Common myeloid progenitor, CD34-positive (primary cell): ENCODE data around the gene C1GALT1.

Experiments
- CTCF ChIA-PET: fragments of 350-600 bp; sonication (Branson Sonifier 250); formaldehyde crosslinking; loops from one replicate; lab custom pipeline; 2021; ENCODE audit warnings: antibody characterized with exemption; lab: Charles Lee
- POLR2A ChIA-PET: fragments of 350-600 bp; sonication (Branson Sonifier 250); formaldehyde crosslinking; loops from one replicate; lab custom pipeline; 2021; ENCODE audit warnings: antibody characterized with exemption; lab: Charles Lee
- DNase-seq, 3 donors: peaks; one replicate each; pipeline versions ENCODE4 v3.0.0 to v3.0.0-alpha.2; 2013
- H3K27ac ChIP-seq, 2 experiments: 1 replicate in 1 of 2; 2 replicates in 1 of 2; pipeline ENCODE4 v1.7.0; 2013; ENCODE audit warnings: inconsistent platforms in 2 of 2, low read length in 2 of 2, mild to moderate bottlenecking in 2 of 2, low read depth in 1 of 2, moderate library complexity in 1 of 2; ENCODE audit not compliant: severe bottlenecking in 2 of 2, insufficient read depth in 1 of 2, poor library complexity in 1 of 2
- H3K27me3 ChIP-seq, 5 experiments: replicated peaks in 2 of 5; 1 replicate in 3 of 5; 2 replicates in 2 of 5; pipeline versions ENCODE4 v1.6.1 to v1.7.0; 2013; ENCODE audit warnings: low read length in 4 of 5, mild to moderate bottlenecking in 2 of 5, moderate library complexity in 2 of 5, inconsistent platforms in 1 of 5; ENCODE audit not compliant: insufficient read depth in 5 of 5, control insufficient read depth in 4 of 5
- H3K36me3 ChIP-seq, 4 experiments: 1 replicate in 2 of 4; 2 replicates in 2 of 4; pipeline versions ENCODE4 v1.6.1 to v1.7.0; 2013; ENCODE audit warnings: low read length in 3 of 4, control low read depth in 1 of 4, mild to moderate bottlenecking in 1 of 4; ENCODE audit not compliant: control insufficient read depth in 4 of 4, insufficient read depth in 4 of 4
- H3K4me1 ChIP-seq, 4 experiments: 1 replicate in 3 of 4; 2 replicates in 1 of 4; pipeline versions ENCODE4 v1.6.1 to v1.7.1; 2013; ENCODE audit warnings: low read length in 3 of 4, mild to moderate bottlenecking in 3 of 4, control low read depth in 1 of 4, inconsistent platforms in 1 of 4, moderate library complexity in 1 of 4; ENCODE audit not compliant: control insufficient read depth in 4 of 4, insufficient read depth in 4 of 4; ENCODE audit errors: control extremely low read depth in 1 of 4
- H3K4me3 ChIP-seq, 7 experiments: 1 replicate in 4 of 7; 2 replicates in 3 of 7; pipeline versions ENCODE4 v1.5.1 to v1.7.0; 2013; ENCODE audit warnings: mild to moderate bottlenecking in 7 of 7, low read length in 6 of 7, moderate library complexity in 6 of 7, inconsistent platforms in 2 of 7, low read depth in 2 of 7, control low read depth in 1 of 7; ENCODE audit not compliant: insufficient read depth in 4 of 7, control insufficient read depth in 1 of 7; ENCODE audit errors: extremely low read depth in 1 of 7
- H3K9me3 ChIP-seq, 5 experiments: 1 replicate in 4 of 5; 2 replicates in 1 of 5; pipeline versions ENCODE4 v1.6.1 to v1.7.1; 2013; ENCODE audit warnings: low read length in 4 of 5, mild to moderate bottlenecking in 2 of 5, inconsistent platforms in 1 of 5, low read depth in 1 of 5, moderate library complexity in 1 of 5; ENCODE audit not compliant: control insufficient read depth in 4 of 5, insufficient read depth in 2 of 5; ENCODE audit errors: control extremely low read depth in 1 of 5
- WGBS: methylation state at CpG from one replicate; pipeline ENCODE4 v1.1.5; 2013; ENCODE audit not compliant: insufficient coverage; 5-methylcytosine and 5-hydroxymethylcytosine counted together

Gene C1GALT1

GRCh38 chr7:7290429-7291122 is 108.2 kb downstream of the C1GALT1 start:
- ChIA-PET CTCF (no interaction called here), POLR2A (no interaction called here)
- Histone ChIP-seq H3K4me1 (peaks cover 0 to 4% (median 1%) of the 10 kb centered on the region in 4 experiments), H3K27ac (no peak overlapping the region), H3K9me3 (peaks cover 0 to 8% (median 0%) of the 10 kb centered on the region in 5 experiments), H3K27me3 (no peaks in the 10 kb centered on the region), H3K36me3 (no peaks in the 10 kb centered on the region), H3K4me3 (no peak overlapping the region)
- DNase-seq: no peak
- no CpG with 5 or more reads among the region's 5 CpGs for WGBS

DNA sequence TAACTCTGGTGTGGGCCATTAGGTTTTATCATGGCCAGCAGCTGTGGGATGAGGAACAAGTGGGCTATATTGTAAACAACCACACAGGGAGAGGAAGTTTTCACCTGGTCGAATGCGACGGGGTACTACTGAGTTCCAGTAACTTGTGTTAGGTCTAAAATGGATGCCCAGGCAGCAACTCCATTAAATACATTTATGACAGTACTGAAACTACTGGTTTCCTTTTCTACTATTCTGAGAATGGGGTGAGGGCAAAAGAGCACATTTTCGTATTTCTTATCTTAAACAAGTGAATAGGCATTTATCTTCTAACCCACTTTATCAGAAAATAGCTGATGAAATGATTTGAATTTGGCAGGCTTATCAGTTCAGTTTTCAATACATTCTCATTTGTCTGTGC is 109.7 kb downstream of the C1GALT1 start:
- DNase-seq: peak in 2 of 3 donors; percentile 5 to 33
- WGBS: 100% methylated on average over 1 of the region's 4 CpGs
- CTCF ChIA-PET: no interaction called here
- Histone ChIP-seq H3K27me3 (no peaks in the 10 kb centered on the region), H3K4me3 (no peak overlapping the region), H3K4me1 (peaks cover 0 to 4% (median 1%) of the 10 kb centered on the region in 4 experiments), H3K9me3 (no peaks in the 10 kb centered on the region), H3K36me3 (no peaks in the 10 kb centered on the region), H3K27ac (no peak overlapping the region)
- POLR2A ChIA-PET: interaction anchor here (1.1 kb wide), 1 partner anchor 20 kb away, joined by 3 read pairs; no protein-coding TSS in a partner anchor

- ChIA-PET CTCF (no interaction called here), POLR2A (no interaction called here)
- WGBS: 87% methylated on average over 2 of the region's 5 CpGs
- Histone ChIP-seq H3K27me3 (no peaks in the 10 kb centered on the region), H3K27ac (no peak overlapping the region), H3K4me3 (no peak overlapping the region), H3K36me3 (no peaks in the 10 kb centered on the region), H3K9me3 (no peaks in the 10 kb centered on the region), H3K4me1 (peaks cover 0 to 4% (median 1%) of the 10 kb centered on the region in 4 experiments)
- no peak for DNase-seq
Observed at GRCh38 chr7:7292608-7293007, 110.3 kb downstream of the C1GALT1 start.

- WGBS: 100% methylated on average over 1 of the region's 2 CpGs
Observed at GRCh38 chr7:7293092-7293491, 110.7 kb downstream of the C1GALT1 start.

DNA sequence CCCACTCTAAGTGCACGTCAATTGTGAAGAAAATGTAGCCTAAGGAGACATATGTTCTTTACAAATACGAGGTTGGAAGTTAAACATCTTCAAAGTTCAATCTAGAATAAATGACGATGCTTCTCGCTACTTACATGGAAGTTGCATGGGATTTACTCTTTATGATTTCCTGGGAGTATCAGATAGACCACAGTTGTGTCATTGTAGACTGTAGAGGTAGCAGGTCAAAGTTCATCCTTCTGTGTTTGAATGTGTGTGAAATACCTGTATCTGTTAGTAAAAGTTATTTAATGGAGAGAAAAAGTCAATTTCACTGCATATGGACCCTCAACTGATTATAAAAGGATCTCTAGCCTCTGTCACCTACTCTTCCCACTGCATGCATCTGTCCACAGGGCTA is 112.6 kb downstream of the C1GALT1 start:
- Histone ChIP-seq H3K27me3 (no peaks in the 10 kb centered on the region), H3K27ac (no peak overlapping the region), H3K36me3 (no peaks in the 10 kb centered on the region), H3K4me3 (no peak overlapping the region), H3K9me3 (no peaks in the 10 kb centered on the region), H3K4me1 (peaks cover 0 to 4% (median 1%) of the 10 kb centered on the region in 4 experiments)
- ChIA-PET POLR2A (no interaction called here), CTCF (no interaction called here)
- WGBS: 100% methylated on average over 4 of the region's 4 CpGs
- no peak for DNase-seq

More at GRCh38 chr7:7293092-7293491, 110.7 kb downstream of the C1GALT1 start:
- POLR2A ChIA-PET: no interaction called here
- Histone ChIP-seq H3K4me3 (no peak overlapping the region), H3K9me3 (no peaks in the 10 kb centered on the region), H3K4me1 (peaks cover 0 to 4% (median 1%) of the 10 kb centered on the region in 4 experiments), H3K27me3 (no peaks in the 10 kb centered on the region), H3K36me3 (no peaks in the 10 kb centered on the region), H3K27ac (no peak overlapping the region)
- no peak for DNase-seq
- CTCF ChIA-PET: no interaction called here
